ENCODE results near the gene LYST. TPM values are rescaled to one million over a fixed set of nuclear protein-coding genes. Genes with fewer than 3 reads are reported as not detected.

Gene LYST
- total and polyA plus RNA-seq, 10 of the 15 experiments (the other 5 are each of a cell fraction or from before 2014, with no cell fraction given) = 3.3 to 28.1 (median 5.6) TPM

DNA sequence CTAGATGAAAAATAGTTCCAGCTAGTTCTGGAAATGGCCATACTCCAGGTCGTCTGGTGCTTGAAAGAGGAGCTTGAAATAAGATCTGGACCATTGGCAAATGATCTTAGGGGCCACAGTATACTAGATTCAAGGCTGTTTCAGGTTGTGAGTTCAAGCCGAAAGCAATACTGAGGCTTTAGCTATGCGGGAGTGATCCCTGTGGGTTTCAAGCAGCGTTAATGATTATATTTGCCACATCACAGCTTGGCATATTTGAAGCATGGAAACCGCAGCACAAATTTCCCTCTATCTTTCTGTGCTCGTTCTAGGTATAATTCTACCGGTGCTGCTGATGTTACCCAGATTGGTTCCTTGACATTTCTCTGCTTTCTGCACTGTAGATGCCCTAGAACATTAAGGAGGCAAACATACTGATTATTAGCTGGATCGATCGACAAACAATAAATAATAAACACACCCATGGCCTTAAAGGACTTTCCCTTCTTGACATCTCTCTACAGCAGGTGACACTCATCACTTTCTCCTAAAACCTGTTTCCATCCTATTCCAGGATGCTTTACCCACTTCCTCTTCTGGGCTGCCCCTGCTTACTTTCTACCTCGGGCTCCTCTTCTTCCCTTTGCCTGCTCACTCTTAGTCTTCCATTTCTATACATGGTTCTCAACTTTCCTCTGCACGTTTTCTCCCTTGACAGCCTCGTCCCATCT, 40.6 kb upstream of the LYST start:
- POLR2A ChIA-PET = interaction anchor here (0.9 to 1.8 kb wide), 4 partner anchors 9 to 22 kb away, joined by 3 to 6 read pairs (median 5); no protein-coding TSS in a partner anchor
- FAIRE-seq = no peak
- DNase-seq (ENCODE audit: low read depth, low spot score) = no peak
- Histone ChIP-seq H3K4me1 (ENCODE audit: control insufficient read depth, insufficient read depth, low read length) (peaks cover 4% of the 10 kb centered on the region; the same call in 1 of the 2 replicates), H4K20me1 (ENCODE audit: control insufficient read depth, insufficient read depth) (no peaks in the 10 kb centered on the region), H3K27ac (ENCODE audit: control insufficient read depth, insufficient read depth) (no peak overlapping the region), H3K79me2 (ENCODE audit: control insufficient read depth, insufficient read depth, low read length) (no peaks in the 10 kb centered on the region), H3K9me3 (replicated peaks; ENCODE audit: control insufficient read depth, insufficient read depth, low read length) (no peaks in the 10 kb centered on the region), H3K9ac (ENCODE audit: control insufficient read depth, insufficient read depth, low read length) (no peak overlapping the region), H3K36me3 (ENCODE audit: control insufficient read depth in 2 of 2, insufficient read depth in 2 of 2, low read length in 1 of 2) (no peaks in the 10 kb centered on the region), H3K27me3 (replicated peaks in 1 of 2; ENCODE audit: control insufficient read depth in 2 of 2, insufficient read depth in 2 of 2, low read length in 1 of 2) (no peaks in the 10 kb centered on the region), H3K4me2 (ENCODE audit: control insufficient read depth, insufficient read depth) (no peak overlapping the region), H3K4me3 (no peak overlapping the region), H2AFZ (ENCODE audit: control insufficient read depth, low read depth, low read length) (peak overlapping the region; percentile 3; the same call in 1 of the 2 replicates)
- ATAC-seq = peak; percentile 67
- SMC1A ChIA-PET (ENCODE audit: uncharacterized antibody, unreplicated experiment) = interaction anchor here (0.8 to 3.2 kb wide), 12 partner anchors 10 to 66 kb away, joined by 3 to 24 read pairs (median 4); no protein-coding TSS in a partner anchor
- 52% methylated on average over 12 of the region's 12 CpGs for WGBS (ENCODE audit: insufficient coverage, insufficient replicate concordance, low lambda C conversion rate, missing lambda C conversion rate)
- CTCF ChIA-PET = interaction anchor here (1.2 to 2.4 kb wide), 7 partner anchors 10 to 64 kb away, joined by 3 to 8 read pairs (median 6); partner anchors contain the start of gene LYST
- no TSS peak for BruUV-seq (replicated peaks)
- intact Hi-C loops (cut with micrococcal nuclease; ENCODE audit: unreplicated experiment) (no loop called here), in situ Hi-C loops (cut with MboI) (no loop called here)
- RAD21 ChIA-PET (ENCODE audit: unreplicated experiment) = interaction anchor here (1.0 to 1.4 kb wide), 3 partner anchors 10 to 64 kb away, joined by 4 to 5 read pairs (median 4); no protein-coding TSS in a partner anchor
- no peak for TF ChIP-seq SUZ12 (IDR thresholded peaks at IDR 0.05; ENCODE audit: unreplicated experiment)
- TF ChIP-seq, protein P1, sequence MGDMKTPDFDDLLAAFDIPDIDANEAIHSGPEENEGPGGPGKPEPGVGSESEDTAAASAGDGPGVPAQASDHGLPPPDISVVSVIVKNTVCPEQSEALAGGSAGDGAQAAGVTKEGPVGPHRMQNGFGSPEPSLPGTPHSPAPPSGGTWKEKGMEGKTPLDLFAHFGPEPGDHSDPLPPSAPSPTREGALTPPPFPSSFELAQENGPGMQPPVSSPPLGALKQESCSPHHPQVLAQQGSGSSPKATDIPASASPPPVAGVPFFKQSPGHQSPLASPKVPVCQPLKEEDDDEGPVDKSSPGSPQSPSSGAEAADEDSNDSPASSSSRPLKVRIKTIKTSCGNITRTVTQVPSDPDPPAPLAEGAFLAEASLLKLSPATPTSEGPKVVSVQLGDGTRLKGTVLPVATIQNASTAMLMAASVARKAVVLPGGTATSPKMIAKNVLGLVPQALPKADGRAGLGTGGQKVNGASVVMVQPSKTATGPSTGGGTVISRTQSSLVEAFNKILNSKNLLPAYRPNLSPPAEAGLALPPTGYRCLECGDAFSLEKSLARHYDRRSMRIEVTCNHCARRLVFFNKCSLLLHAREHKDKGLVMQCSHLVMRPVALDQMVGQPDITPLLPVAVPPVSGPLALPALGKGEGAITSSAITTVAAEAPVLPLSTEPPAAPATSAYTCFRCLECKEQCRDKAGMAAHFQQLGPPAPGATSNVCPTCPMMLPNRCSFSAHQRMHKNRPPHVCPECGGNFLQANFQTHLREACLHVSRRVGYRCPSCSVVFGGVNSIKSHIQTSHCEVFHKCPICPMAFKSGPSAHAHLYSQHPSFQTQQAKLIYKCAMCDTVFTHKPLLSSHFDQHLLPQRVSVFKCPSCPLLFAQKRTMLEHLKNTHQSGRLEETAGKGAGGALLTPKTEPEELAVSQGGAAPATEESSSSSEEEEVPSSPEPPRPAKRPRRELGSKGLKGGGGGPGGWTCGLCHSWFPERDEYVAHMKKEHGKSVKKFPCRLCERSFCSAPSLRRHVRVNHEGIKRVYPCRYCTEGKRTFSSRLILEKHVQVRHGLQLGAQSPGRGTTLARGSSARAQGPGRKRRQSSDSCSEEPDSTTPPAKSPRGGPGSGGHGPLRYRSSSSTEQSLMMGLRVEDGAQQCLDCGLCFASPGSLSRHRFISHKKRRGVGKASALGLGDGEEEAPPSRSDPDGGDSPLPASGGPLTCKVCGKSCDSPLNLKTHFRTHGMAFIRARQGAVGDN (IDR thresholded peaks at IDR 0.05) = no peak
- peak; percentile 46 for TF ChIP-seq IKZF1 (conservative IDR thresholded peaks at IDR 0.05)
- TF ChIP-seq, protein P2, sequence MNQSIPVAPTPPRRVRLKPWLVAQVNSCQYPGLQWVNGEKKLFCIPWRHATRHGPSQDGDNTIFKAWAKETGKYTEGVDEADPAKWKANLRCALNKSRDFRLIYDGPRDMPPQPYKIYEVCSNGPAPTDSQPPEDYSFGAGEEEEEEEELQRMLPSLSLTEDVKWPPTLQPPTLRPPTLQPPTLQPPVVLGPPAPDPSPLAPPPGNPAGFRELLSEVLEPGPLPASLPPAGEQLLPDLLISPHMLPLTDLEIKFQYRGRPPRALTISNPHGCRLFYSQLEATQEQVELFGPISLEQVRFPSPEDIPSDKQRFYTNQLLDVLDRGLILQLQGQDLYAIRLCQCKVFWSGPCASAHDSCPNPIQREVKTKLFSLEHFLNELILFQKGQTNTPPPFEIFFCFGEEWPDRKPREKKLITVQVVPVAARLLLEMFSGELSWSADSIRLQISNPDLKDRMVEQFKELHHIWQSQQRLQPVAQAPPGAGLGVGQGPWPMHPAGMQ (IDR thresholded peaks at IDR 0.05; ENCODE audit: borderline replicate concordance) = no peak
- TF ChIP-seq SPI1 (IDR thresholded peaks at IDR 0.05; ENCODE audit: borderline replicate concordance, insufficient read depth, low read depth, low read length) = peak; percentile 71; the same call in 1 of the 2 replicates
- peak; percentile 49 to 58; a peak in 2 of 4 replicates for TF ChIP-seq IKZF2 (IDR thresholded peaks at IDR 0.05)
- TF ChIP-seq, protein P3, sequence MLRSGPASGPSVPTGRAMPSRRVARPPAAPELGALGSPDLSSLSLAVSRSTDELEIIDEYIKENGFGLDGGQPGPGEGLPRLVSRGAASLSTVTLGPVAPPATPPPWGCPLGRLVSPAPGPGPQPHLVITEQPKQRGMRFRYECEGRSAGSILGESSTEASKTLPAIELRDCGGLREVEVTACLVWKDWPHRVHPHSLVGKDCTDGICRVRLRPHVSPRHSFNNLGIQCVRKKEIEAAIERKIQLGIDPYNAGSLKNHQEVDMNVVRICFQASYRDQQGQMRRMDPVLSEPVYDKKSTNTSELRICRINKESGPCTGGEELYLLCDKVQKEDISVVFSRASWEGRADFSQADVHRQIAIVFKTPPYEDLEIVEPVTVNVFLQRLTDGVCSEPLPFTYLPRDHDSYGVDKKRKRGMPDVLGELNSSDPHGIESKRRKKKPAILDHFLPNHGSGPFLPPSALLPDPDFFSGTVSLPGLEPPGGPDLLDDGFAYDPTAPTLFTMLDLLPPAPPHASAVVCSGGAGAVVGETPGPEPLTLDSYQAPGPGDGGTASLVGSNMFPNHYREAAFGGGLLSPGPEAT (IDR thresholded peaks at IDR 0.05; ENCODE audit: low read depth) = no peak
- TF ChIP-seq, protein P4, sequence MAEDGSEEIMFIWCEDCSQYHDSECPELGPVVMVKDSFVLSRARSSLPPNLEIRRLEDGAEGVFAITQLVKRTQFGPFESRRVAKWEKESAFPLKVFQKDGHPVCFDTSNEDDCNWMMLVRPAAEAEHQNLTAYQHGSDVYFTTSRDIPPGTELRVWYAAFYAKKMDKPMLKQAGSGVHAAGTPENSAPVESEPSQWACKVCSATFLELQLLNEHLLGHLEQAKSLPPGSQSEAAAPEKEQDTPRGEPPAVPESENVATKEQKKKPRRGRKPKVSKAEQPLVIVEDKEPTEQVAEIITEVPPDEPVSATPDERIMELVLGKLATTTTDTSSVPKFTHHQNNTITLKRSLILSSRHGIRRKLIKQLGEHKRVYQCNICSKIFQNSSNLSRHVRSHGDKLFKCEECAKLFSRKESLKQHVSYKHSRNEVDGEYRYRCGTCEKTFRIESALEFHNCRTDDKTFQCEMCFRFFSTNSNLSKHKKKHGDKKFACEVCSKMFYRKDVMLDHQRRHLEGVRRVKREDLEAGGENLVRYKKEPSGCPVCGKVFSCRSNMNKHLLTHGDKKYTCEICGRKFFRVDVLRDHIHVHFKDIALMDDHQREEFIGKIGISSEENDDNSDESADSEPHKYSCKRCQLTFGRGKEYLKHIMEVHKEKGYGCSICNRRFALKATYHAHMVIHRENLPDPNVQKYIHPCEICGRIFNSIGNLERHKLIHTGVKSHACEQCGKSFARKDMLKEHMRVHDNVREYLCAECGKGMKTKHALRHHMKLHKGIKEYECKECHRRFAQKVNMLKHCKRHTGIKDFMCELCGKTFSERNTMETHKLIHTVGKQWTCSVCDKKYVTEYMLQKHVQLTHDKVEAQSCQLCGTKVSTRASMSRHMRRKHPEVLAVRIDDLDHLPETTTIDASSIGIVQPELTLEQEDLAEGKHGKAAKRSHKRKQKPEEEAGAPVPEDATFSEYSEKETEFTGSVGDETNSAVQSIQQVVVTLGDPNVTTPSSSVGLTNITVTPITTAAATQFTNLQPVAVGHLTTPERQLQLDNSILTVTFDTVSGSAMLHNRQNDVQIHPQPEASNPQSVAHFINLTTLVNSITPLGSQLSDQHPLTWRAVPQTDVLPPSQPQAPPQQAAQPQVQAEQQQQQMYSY (CRISPR knock-in tag; IDR thresholded peaks at IDR 0.05) = no peak
- TF ChIP-seq, protein P5, sequence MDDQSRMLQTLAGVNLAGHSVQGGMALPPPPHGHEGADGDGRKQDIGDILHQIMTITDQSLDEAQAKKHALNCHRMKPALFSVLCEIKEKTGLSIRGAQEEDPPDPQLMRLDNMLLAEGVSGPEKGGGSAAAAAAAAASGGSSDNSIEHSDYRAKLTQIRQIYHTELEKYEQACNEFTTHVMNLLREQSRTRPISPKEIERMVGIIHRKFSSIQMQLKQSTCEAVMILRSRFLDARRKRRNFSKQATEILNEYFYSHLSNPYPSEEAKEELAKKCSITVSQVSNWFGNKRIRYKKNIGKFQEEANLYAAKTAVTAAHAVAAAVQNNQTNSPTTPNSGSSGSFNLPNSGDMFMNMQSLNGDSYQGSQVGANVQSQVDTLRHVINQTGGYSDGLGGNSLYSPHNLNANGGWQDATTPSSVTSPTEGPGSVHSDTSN (IDR thresholded peaks at IDR 0.05; ENCODE audit: insufficient replicate concordance, low read depth, low read length) = no peak
